Bronchial epithelial cell (primary cell): ENCODE results near the gene TGFBR2. TPM values are rescaled to one million over a fixed set of nuclear protein-coding genes. Genes with fewer than 3 reads are reported as not detected.

Source experiments
- DNase-seq: peaks from one replicate; pipeline ENCODE4 v3.0.0-alpha.2; 2010; ENCODE audit warnings: low read depth
- FAIRE-seq: peaks from 2 replicates; lab custom pipeline; 2011; peaks lifted over from hg19 to GRCh38; lab: Jason Lieb, UNC
- H3K27me3 ChIP-seq: 2 replicates; pipeline ENCODE4 v1.5.1; 2011; ENCODE audit warnings: low read length; ENCODE audit not compliant: control insufficient read depth, insufficient read depth
- H3K36me3 ChIP-seq: 2 replicates; pipeline ENCODE4 v1.5.1; 2011; ENCODE audit warnings: low read length; ENCODE audit not compliant: control insufficient read depth, insufficient read depth
- H3K4me3 ChIP-seq: 2 replicates; pipeline ENCODE4 v1.5.1; 2011; ENCODE audit warnings: mild to moderate bottlenecking, low read depth, low read length, control low read depth
- CTCF ChIP-seq: IDR thresholded peaks from 2 replicates; pipeline ENCODE4 v1.5.1; 2011; ENCODE audit warnings: mild to moderate bottlenecking, moderate library complexity, low read length, control low read depth, inconsistent platforms; ENCODE audit not compliant: insufficient read depth, severe bottlenecking
- total RNA-seq: library from RNA; depleted of rRNA; stranded (reverse); fragments of >200 nt; gene quantifications from 2 replicates; pipeline ENCODE4 v1.2.1, GENCODE V29; 2014

The TGFBR2 gene
- total RNA-seq, 1 donor from 2014 or later: 25.5 TPM

- no peaks in the 10 kb centered on the region for H3K27me3 ChIP-seq
- no peak overlapping the region for H3K4me3 ChIP-seq
- no peak for TF ChIP-seq CTCF
- H3K36me3 ChIP-seq: no peaks in the 10 kb centered on the region
- FAIRE-seq: no peak
- DNase-seq: no peak
Measured at GRCh38 chr3:30604093-30604492, 2.3 kb upstream of the TGFBR2 start.

GRCh38 chr3:30604558-30604957, 1.8 kb upstream of the TGFBR2 start:
- DNase-seq (no peak), FAIRE-seq (no peak)
- no peak overlapping the region for H3K4me3 ChIP-seq
- H3K36me3 ChIP-seq: no peaks in the 10 kb centered on the region
- H3K27me3 ChIP-seq: no peaks in the 10 kb centered on the region
- no peak for TF ChIP-seq CTCF

- no peak for TF ChIP-seq CTCF
- DNase-seq (no peak), FAIRE-seq (no peak)
- no peaks in the 10 kb centered on the region for H3K36me3 ChIP-seq
- no peaks in the 10 kb centered on the region for H3K27me3 ChIP-seq
- H3K4me3 ChIP-seq: no peak overlapping the region
Measured at GRCh38 chr3:30605005-30605404, 1.4 kb upstream of the TGFBR2 start.

GRCh38 chr3:30605706-30606300, 598 bp upstream of the TGFBR2 start:
- Histone ChIP-seq H3K36me3 (no peaks in the 10 kb centered on the region), H3K27me3 (no peaks in the 10 kb centered on the region), H3K4me3 (peak overlapping the region; percentile 92)
- no peak for TF ChIP-seq CTCF
- no peak for FAIRE-seq
- DNase-seq: peak; percentile 57

GRCh38 chr3:30607032-30607833, 832 bp downstream of the TGFBR2 start:
- Histone ChIP-seq H3K4me3 (peak overlapping the region; percentile 92), H3K36me3 (no peaks in the 10 kb centered on the region), H3K27me3 (no peaks in the 10 kb centered on the region)
- DNase-seq: peak; percentile 35
- TF ChIP-seq CTCF: no peak
- FAIRE-seq: no peak
